ENCODE measurements around the gene NEK6. TPM values are rescaled to one million over a fixed set of nuclear protein-coding genes. Genes with fewer than 3 reads are reported as not detected.
A peak's percentile ranks its signal among the peaks of the same experiment; 100 is the strongest.

NEK6 gene
- total and polyA plus RNA-seq, 9 of the 15 experiments (the other 6 are each of a cell fraction or from before 2014, with no cell fraction given): 3.1 to 19.0 (median 8.4) TPM

DNA sequence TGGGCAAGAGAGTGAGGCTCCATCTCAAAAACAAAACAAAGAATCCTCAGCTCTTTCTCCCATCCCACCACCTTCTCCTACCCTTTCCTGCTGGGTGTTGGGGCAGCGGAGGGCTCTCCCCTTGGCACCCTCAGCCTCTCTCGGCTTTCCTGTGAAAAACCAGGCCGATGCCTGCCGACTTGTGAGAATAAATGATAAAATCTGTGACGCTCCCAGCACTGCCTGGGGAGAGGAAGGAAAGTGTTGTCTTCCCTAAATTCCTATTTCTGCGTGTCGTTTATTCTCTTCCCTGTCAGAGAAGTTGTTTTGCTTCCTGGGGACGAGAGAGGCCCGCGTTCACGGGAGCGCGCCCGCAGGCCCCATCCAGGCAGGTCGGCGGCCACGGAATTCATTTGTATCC is 19.7 kb downstream of the NEK6 start:
- 18% methylated on average over 17 of the region's 17 CpGs for WGBS (ENCODE audit: insufficient coverage, low coverage, missing lambda C conversion rate)
- peak overlapping the region; percentile 53; the same call in 1 of the 2 replicates for H2AFZ ChIP-seq (ENCODE audit: low read depth, low read length)
- no peaks in the 10 kb centered on the region for H3K36me3 ChIP-seq (ENCODE audit: control insufficient read depth, insufficient read depth, low read length)
- peaks cover 0 to 6% of the 10 kb centered on the region in 2 experiments; a peak in 1 of 5 replicates for H3K27me3 ChIP-seq (ENCODE audit: control insufficient read depth in 2 of 2, insufficient read depth in 2 of 2, low read length in 2 of 2)
- CTCF ChIA-PET (ENCODE audit: low intra/inter-chr PET ratio): interaction anchor here (0.6 kb wide), 1 partner anchor 74 kb away, joined by 3 read pairs; no protein-coding TSS in a partner anchor
- FAIRE-seq (no peak), DNase-seq (ENCODE audit: extremely low read depth in 1 of 4, low spot score in 3 of 4) (no peak), ATAC-seq (no peak)
- POLR2A ChIA-PET: interaction anchor here (0.6 kb wide), 1 partner anchor 163 kb away, joined by 3 read pairs; no protein-coding TSS in a partner anchor
- intact Hi-C loops (cut with micrococcal nuclease) (no loop called here), in situ Hi-C loops (cut with MboI) (no loop called here)
- no peak overlapping the region for H3K4me3 ChIP-seq
- TF ChIP-seq TCF3 (CRISPR knock-in tag; IDR thresholded peaks at IDR 0.05): no peak
- TF ChIP-seq ZNF586 (CRISPR knock-in tag; conservative IDR thresholded peaks at IDR 0.05): no peak
- TF ChIP-seq ZFX (CRISPR knock-in tag; IDR thresholded peaks at IDR 0.05): peak; percentile 36; the same call in 1 of the 2 replicates
- TF ChIP-seq, protein P1, sequence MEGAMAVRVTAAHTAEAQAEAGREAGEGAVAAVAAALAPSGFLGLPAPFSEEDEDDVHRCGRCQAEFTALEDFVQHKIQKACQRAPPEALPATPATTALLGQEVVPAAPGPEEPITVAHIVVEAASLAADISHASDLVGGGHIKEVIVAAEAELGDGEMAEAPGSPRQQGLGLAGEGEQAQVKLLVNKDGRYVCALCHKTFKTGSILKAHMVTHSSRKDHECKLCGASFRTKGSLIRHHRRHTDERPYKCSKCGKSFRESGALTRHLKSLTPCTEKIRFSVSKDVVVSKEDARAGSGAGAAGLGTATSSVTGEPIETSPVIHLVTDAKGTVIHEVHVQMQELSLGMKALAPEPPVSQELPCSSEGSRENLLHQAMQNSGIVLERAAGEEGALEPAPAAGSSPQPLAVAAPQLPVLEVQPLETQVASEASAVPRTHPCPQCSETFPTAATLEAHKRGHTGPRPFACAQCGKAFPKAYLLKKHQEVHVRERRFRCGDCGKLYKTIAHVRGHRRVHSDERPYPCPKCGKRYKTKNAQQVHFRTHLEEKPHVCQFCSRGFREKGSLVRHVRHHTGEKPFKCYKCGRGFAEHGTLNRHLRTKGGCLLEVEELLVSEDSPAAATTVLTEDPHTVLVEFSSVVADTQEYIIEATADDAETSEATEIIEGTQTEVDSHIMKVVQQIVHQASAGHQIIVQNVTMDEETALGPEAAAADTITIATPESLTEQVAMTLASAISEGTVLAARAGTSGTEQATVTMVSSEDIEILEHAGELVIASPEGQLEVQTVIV (CRISPR knock-in tag; IDR thresholded peaks at IDR 0.05; ENCODE audit: borderline replicate concordance): no peak
- no peak for TF ChIP-seq SRSF3 (IDR thresholded peaks at IDR 0.05; ENCODE audit: insufficient read depth, low read length)
- TF ChIP-seq, protein P2, sequence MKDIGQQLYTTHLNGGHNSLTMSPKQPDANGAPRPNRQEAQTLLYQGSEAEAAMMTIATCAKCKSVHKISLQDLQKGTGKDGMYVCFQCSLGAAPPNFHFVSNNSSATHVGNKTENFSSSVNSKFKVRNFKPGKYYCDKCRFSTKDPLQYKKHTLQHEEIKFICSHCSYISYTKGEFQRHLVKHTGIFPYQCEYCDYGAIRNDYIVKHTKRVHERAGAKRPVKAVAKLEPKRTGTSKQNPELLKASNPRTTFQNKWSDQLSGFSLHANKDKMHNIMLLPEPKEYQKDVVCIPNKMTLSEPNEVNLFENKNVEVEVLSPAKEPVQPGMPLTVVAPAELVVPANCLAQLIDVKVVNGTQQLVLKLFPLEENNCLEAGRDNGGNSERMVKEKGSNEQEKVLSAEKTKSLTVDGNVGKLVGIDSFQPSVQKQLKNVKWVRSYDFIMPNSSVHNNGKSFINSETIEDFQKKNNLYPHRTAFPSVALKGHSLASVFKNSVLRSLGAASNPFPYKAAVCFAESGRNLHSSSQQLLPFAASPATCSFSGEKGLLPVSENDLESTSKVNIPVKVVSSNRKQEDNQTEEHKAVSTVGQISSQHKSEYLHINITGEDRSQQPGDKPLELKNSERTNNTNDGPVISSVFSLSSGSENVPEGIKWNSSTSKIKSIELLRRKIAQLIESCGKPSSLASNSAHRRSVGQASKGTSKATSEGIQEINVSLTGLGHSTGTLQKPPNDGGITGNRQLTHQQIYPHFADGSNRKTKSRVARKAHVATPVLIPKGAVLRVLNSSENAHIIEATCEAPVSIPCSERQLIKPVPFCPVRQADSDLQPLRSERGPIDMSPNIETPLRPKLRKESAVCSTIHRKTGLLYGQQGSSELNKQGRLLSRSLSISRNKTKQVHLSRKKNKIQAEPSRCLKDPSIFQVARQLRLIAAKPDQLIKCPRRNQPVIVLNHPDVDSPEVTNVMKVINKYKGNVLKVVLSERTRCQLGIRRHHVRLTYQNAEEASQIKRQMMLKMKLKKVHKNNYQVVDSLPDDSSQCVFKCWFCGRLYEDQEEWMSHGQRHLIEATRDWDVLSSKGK (CRISPR knock-in tag; IDR thresholded peaks at IDR 0.05): no peak
- TF ChIP-seq, protein P3, sequence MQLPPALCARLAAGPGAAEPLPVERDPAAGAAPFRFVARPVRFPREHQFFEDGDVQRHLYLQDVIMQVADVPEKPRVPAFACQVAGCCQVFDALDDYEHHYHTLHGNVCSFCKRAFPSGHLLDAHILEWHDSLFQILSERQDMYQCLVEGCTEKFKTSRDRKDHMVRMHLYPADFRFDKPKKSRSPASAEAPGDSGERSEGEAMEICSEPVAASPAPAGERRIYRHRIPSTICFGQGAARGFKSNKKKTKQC (CRISPR knock-in tag; IDR thresholded peaks at IDR 0.05): 0 out of 2 replicates have a peak, but pooled peaks have one; percentile 17
- TF ChIP-seq NFXL1 (CRISPR knock-in tag; IDR thresholded peaks at IDR 0.05): no peak
- peaks cover 20 to 27% of the 10 kb centered on the region in 2 experiments for H3K4me1 ChIP-seq (replicated peaks in 1 of 2; ENCODE audit: control insufficient read depth in 2 of 2, insufficient read depth in 2 of 2, low read length in 2 of 2)
- H3K9me1 ChIP-seq (ENCODE audit: control insufficient read depth, insufficient read depth, low read length): no peaks in the 10 kb centered on the region
- 0 out of 3 replicates have a peak overlapping the region, but pooled peaks have one; percentile 8 for H3K27ac ChIP-seq (ENCODE audit: extremely low read depth, low read depth, low read length)
- peaks cover 9% of the 10 kb centered on the region; the same call in 1 of the 2 replicates for H4K20me1 ChIP-seq (replicated peaks; ENCODE audit: control insufficient read depth, insufficient read depth, low read length)
- H3K4me2 ChIP-seq (ENCODE audit: insufficient read depth, low read length): peak overlapping the region; percentile 74
- no peaks in the 10 kb centered on the region for H3K9me3 ChIP-seq (replicated peaks; ENCODE audit: control insufficient read depth, insufficient read depth, low read depth, low read length)
- peak overlapping the region in 1 of 2 experiments; percentile 67; a peak in 1 of 4 replicates for H3K9ac ChIP-seq (ENCODE audit: insufficient read depth in 1 of 2, low read depth in 2 of 2, low read length in 2 of 2)
- H3K79me2 ChIP-seq (ENCODE audit: control insufficient read depth, insufficient read depth, low read length): peaks cover 6% of the 10 kb centered on the region; the same call in 1 of the 3 replicates
- no TSS peak for BruUV-seq (replicated peaks)

Data from K562 (cell line).